Uterus (tissue), 4 donors: Measurements from ENCODE around the gene SPEG. TPM values are rescaled to one million over a fixed set of nuclear protein-coding genes. Genes with fewer than 3 reads are reported as not detected.

ENCODE experiments used
- DNase-seq, 2 donors: peaks; one replicate each; pipeline ENCODE4 v3.0.0-alpha.2; 2019 to 2020
- H3K27ac ChIP-seq, 2 donors: fragments of 200-600 bp; sonication (generic); 1 replicate in 1 of 2; 2 replicates in 1 of 2; pipeline ENCODE4 v1.5.1; 2016 to 2018
- H3K27me3 ChIP-seq, 2 donors: fragments of 200-600 bp; sonication (generic); one replicate each; pipeline ENCODE4 v1.5.1; 2018 to 2019; ENCODE audit warnings: control low read depth in 1 of 2
- H3K36me3 ChIP-seq, 2 donors: fragments of 200-600 bp; sonication (generic); one replicate each; pipeline ENCODE4 v1.5.1; 2019; ENCODE audit warnings: control low read depth in 1 of 2
- H3K4me1 ChIP-seq, 2 donors: fragments of 200-600 bp; sonication (generic); one replicate each; pipeline ENCODE4 v1.5.1; 2018 to 2019; ENCODE audit warnings: control low read depth in 1 of 2
- H3K4me3 ChIP-seq, 2 donors: fragments of 200-600 bp; sonication (generic); 1 replicate in 1 of 2; 2 replicates in 1 of 2; pipeline ENCODE4 v1.5.1; 2018 to 2019; ENCODE audit warnings: mild to moderate bottlenecking in 1 of 2
- H3K9me3 ChIP-seq, 2 donors: fragments of 200-600 bp; sonication (generic); one replicate each; pipeline ENCODE4 v1.5.1; 2019; ENCODE audit warnings: control low read depth in 1 of 2
- POLR2A ChIP-seq, 2 donors: fragments of 450-650 bp; IDR thresholded peaks; one replicate each; pipeline ENCODE4 v1.6.1; 2016; ENCODE audit warnings: antibody characterized with exemption in 2 of 2, mild to moderate bottlenecking in 1 of 2, moderate library complexity in 1 of 2
- intact Hi-C: fragments of 100-400 bp; cut with DNase I; formaldehyde crosslinking; loops from one replicate; pipeline ENCODE4 v1.15.1; 2023; ENCODE audit warnings: low total_unique reads
- total RNA-seq, 4 donors: library from RNA; depleted of rRNA in 3 of 4; stranded (reverse); fragments of >200 nt in 3 of 4; gene quantifications; one replicate each; pipeline versions ENCODE4 v1.1.0 to v1.2.4, GENCODE V29; 2014 to 2023
- TF ChIP-seq, protein P1 (sequence below), 4 experiments: fragments of 200-600 bp in 2 of 4; fragments of 450-650 bp in 2 of 4; sonication (generic) in 2 of 4; IDR thresholded peaks; one replicate each; pipeline ENCODE4 v1.5.1; 2016 to 2019; ENCODE audit warnings: antibody characterized with exemption in 4 of 4, mild to moderate bottlenecking in 2 of 4, moderate library complexity in 1 of 4
- donor health status: DM: yes; HTN: yes; CAD: no.

Gene SPEG
- total RNA-seq, 4 donors from 2014 or later: 22.9 to 318 (median 36.1) TPM

DNA sequence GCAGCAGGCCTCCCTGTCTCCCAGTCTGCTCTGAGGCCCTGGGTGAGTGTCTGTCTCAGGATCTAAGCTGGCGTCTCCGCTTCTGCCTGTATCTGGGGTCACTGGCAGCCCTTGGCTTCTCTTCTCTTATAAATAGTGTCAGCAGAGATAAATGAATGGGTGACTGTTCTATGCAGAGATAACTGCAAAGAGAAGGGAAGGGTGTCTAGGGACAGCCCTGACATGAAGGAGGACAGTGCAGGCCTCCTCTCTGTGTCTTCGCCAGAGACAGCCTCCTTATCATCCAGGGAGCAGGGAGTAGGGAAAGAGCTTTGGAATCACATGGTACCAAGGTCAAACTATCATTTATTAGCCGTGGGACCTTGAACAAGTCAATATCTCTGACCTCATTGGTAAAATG lies 35.8 kb downstream of the SPEG start:
- peaks cover 0 to 5% of the 10 kb centered on the region in 2 donors for H3K4me1 ChIP-seq
- no peaks in the 10 kb centered on the region for H3K36me3 ChIP-seq

DNA sequence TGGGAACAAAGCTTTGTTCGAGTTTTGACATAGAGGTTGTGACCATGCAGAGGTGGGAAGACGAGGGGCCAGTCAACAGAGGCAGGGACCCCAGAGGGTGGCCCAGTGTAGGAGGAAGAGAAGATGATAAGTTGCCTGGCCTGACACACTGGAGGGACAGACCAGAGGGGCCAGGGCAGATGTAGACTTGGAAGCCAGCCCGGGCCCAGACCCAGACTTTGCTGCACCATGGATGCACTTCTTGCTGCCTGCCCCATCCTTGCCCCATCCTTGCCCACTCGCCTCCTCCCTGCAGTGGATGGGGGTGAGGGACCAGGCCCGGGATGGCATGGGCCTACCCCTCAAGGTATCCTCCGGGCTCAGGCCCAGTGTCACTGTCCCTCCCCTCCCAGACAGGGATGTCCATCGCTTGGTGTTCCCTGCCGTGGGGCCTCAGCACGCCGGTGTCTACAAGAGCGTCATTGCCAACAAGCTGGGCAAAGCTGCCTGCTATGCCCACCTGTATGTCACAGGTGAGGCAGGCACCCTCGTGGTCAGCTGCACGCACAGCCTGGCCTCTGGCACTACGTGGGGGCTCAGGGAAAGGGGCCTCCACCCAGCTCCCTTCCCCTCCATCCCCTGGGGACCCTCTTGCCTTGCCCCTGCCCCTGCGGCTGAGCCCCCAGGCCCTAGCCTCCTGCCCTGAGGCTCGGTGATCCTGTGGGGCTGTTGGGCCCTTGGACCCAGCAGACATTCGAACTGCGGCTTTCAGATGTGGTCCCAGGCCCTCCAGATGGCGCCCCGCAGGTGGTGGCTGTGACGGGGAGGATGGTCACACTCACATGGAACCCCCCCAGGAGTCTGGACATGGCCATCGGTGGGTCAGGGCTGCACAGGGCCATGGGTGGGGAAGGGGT lies 37.1 kb downstream of the SPEG start:
- Histone ChIP-seq H3K4me3 (no peak overlapping the region), H3K9me3 (no peaks in the 10 kb centered on the region), H3K27ac (no peak overlapping the region), H3K36me3 (no peaks in the 10 kb centered on the region), H3K27me3 (no peaks in the 10 kb centered on the region), H3K4me1 (peaks cover 0 to 7% of the 10 kb centered on the region in 2 donors)
- TF ChIP-seq, protein P1, sequence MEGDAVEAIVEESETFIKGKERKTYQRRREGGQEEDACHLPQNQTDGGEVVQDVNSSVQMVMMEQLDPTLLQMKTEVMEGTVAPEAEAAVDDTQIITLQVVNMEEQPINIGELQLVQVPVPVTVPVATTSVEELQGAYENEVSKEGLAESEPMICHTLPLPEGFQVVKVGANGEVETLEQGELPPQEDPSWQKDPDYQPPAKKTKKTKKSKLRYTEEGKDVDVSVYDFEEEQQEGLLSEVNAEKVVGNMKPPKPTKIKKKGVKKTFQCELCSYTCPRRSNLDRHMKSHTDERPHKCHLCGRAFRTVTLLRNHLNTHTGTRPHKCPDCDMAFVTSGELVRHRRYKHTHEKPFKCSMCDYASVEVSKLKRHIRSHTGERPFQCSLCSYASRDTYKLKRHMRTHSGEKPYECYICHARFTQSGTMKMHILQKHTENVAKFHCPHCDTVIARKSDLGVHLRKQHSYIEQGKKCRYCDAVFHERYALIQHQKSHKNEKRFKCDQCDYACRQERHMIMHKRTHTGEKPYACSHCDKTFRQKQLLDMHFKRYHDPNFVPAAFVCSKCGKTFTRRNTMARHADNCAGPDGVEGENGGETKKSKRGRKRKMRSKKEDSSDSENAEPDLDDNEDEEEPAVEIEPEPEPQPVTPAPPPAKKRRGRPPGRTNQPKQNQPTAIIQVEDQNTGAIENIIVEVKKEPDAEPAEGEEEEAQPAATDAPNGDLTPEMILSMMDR (IDR thresholded peaks at IDR 0.05): no peak
- TF ChIP-seq POLR2A (IDR thresholded peaks at IDR 0.05): no peak
- intact Hi-C loops: no loop called here
- no peak for DNase-seq

More for the DNA sequence above, 35.8 kb downstream of the SPEG start:
- Histone ChIP-seq H3K4me3 (no peak overlapping the region), H3K9me3 (no peaks in the 10 kb centered on the region), H3K27ac (no peak overlapping the region), H3K27me3 (no peaks in the 10 kb centered on the region)
- intact Hi-C loops: no loop called here
- DNase-seq: no peak
- TF ChIP-seq, protein P1 (IDR thresholded peaks at IDR 0.05): no peak
- no peak for TF ChIP-seq POLR2A (IDR thresholded peaks at IDR 0.05)

DNA sequence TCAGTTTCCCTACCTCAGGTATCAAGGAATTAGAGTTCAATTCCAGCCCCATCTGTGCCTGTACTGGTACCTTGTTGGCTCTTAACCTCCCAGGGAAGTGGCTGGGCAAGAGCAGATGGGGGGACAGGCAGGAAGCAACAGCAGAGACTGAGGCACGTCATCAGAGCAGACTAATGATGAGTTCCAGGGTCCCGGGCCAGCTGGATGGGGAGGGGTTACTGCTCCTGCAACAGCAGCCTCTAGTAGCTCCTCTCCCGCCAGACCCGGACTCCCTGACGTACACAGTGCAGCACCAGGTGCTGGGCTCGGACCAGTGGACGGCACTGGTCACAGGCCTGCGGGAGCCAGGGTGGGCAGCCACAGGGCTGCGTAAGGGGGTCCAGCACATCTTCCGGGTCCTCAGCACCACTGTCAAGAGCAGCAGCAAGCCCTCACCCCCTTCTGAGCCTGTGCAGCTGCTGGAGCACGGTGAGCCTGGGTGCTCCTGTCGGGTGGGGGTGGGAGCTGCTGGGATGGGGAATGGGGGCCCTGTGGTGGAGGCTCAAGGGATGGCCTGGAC lies 38.1 kb downstream of the SPEG start:
- no peaks in the 10 kb centered on the region for H3K27me3 ChIP-seq
- H3K4me3 ChIP-seq: no peak overlapping the region
- no peak for DNase-seq
- H3K27ac ChIP-seq: no peak overlapping the region
- TF ChIP-seq, protein P1 (IDR thresholded peaks at IDR 0.05): no peak
- intact Hi-C loops: no loop called here
- H3K4me1 ChIP-seq: peaks cover 0 to 5% of the 10 kb centered on the region in 2 donors
- no peaks in the 10 kb centered on the region for H3K36me3 ChIP-seq
- no peaks in the 10 kb centered on the region for H3K9me3 ChIP-seq

DNA sequence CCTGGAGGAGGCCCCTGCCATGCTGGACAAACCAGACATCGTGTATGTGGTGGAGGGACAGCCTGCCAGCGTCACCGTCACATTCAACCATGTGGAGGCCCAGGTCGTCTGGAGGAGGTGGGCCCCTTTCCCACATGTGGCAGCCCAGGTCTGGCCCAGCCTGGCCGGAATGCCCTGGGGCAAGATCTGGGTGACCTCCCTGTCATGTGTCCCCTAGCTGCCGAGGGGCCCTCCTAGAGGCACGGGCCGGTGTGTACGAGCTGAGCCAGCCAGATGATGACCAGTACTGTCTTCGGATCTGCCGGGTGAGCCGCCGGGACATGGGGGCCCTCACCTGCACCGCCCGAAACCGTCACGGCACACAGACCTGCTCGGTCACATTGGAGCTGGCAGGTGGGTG lies 38.9 kb downstream of the SPEG start:
- Histone ChIP-seq H3K4me1 (peaks cover 0 to 5% of the 10 kb centered on the region in 2 donors), H3K4me3 (no peak overlapping the region), H3K36me3 (no peaks in the 10 kb centered on the region), H3K27ac (no peak overlapping the region), H3K9me3 (no peaks in the 10 kb centered on the region), H3K27me3 (no peaks in the 10 kb centered on the region)
- TF ChIP-seq, protein P1 (IDR thresholded peaks at IDR 0.05): no peak
- TF ChIP-seq POLR2A (IDR thresholded peaks at IDR 0.05): no peak
- intact Hi-C loops: no loop called here
- no peak for DNase-seq
